Thoracic aorta (tissue), 2 donors: ENCODE results near the gene OR2AT4. TPM values are rescaled to one million over a fixed set of nuclear protein-coding genes. Genes with fewer than 3 reads are reported as not detected.
"Not testable (repeated sequence)": the region's sequence is repeated elsewhere in the genome, so short reads cannot be mapped to it uniquely, and the experiment has no call there.

Experiments
- ATAC-seq: fragments of 150-250 bp; one replicate; pipeline ENCODE4 v1.8.0; 2017; ENCODE audit warnings: low read depth; ENCODE audit not compliant: insufficient number of reproducible peaks, low FRiP score
- DNase-seq: peaks from one replicate; pipeline ENCODE4 v3.0.0-alpha.2; 2020; ENCODE audit warnings: low spot score
- H3K27ac ChIP-seq, 2 donors: fragments of 200-600 bp; sonication (generic); 1 replicate in 1 of 2; 2 replicates in 1 of 2; pipeline ENCODE4 v1.5.1; 2016; ENCODE audit warnings: mild to moderate bottlenecking in 2 of 2, moderate library complexity in 2 of 2
- H3K27me3 ChIP-seq: fragments of 200-600 bp; sonication (generic); replicated peaks from 2 replicates; pipeline ENCODE4 v1.6.0; 2016; ENCODE audit warnings: mild to moderate bottlenecking; ENCODE audit not compliant: insufficient read depth
- H3K36me3 ChIP-seq: fragments of 200-600 bp; sonication (generic); one replicate; pipeline ENCODE4 v1.5.1; 2016
- H3K4me1 ChIP-seq, 2 donors: fragments of 200-600 bp; sonication (generic); 1 replicate in 1 of 2; 2 replicates in 1 of 2; pipeline versions ENCODE4 v1.5.1 to v1.6.0; 2016; ENCODE audit warnings: low read depth in 2 of 2, mild to moderate bottlenecking in 1 of 2; ENCODE audit not compliant: control insufficient read depth in 1 of 2
- H3K4me3 ChIP-seq: fragments of 200-600 bp; sonication (generic); 2 replicates; pipeline ENCODE4 v1.5.1; 2016; ENCODE audit warnings: mild to moderate bottlenecking
- H3K9me3 ChIP-seq: fragments of 200-600 bp; sonication (generic); 2 replicates; pipeline ENCODE4 v1.5.1; 2016
- total RNA-seq, 2 donors: library from RNA; depleted of rRNA; stranded (reverse); fragments of >200 nt; gene quantifications; one replicate each; pipeline versions ENCODE4 v1.1.0 to v1.2.3, GENCODE V29; 2016
- TF ChIP-seq, protein P1 (sequence below): fragments of 200-600 bp; sonication (generic); IDR thresholded peaks from one replicate; pipeline ENCODE4 v1.5.1; 2019; ENCODE audit warnings: antibody characterized with exemption

Gene OR2AT4
- total RNA-seq, 2 donors from 2014 or later: not detected

- not testable (repeated sequence) for H3K9me3 ChIP-seq, DNase-seq, ATAC-seq, H3K36me3 ChIP-seq, H3K4me1 ChIP-seq, H3K27ac ChIP-seq, H3K4me3 ChIP-seq, H3K27me3 ChIP-seq
Measured at GRCh38 chr11:75044381-75045170, 52.1 kb downstream of the OR2AT4 start.

- not testable (repeated sequence) for H3K27me3 ChIP-seq, ATAC-seq, H3K36me3 ChIP-seq, H3K4me3 ChIP-seq, H3K9me3 ChIP-seq, H3K4me1 ChIP-seq, DNase-seq, H3K27ac ChIP-seq
Measured at GRCh38 chr11:75041821-75042220, 54.9 kb downstream of the OR2AT4 start.

DNA sequence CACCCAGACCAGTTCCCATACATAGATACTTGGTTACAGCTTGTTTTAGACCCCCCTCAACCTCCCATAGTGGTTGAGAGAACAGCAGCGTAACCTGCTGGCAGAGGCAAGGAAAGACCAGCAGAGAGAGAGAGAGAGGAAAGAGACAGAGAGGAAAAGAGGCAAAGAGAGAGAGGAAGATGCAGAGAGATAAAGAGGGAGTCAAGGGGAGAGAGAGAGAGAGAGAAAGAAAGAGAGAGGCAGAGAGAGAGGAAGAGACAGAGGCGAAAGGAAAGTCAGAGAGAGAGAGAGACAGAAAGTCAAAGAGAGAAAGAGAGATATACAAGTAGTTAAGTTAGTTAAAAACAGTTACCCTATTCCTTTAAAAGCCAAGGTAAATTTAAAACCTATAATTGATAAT, 55.4 kb downstream of the OR2AT4 start:
- no peak for ATAC-seq
- Histone ChIP-seq H3K36me3 (no peaks in the 10 kb centered on the region), H3K9me3 (no peaks in the 10 kb centered on the region), H3K4me3 (no peak overlapping the region), H3K4me1 (no peaks in the 10 kb centered on the region), H3K27me3 (no peaks in the 10 kb centered on the region), H3K27ac (no peak overlapping the region)
- TF ChIP-seq, protein P1, sequence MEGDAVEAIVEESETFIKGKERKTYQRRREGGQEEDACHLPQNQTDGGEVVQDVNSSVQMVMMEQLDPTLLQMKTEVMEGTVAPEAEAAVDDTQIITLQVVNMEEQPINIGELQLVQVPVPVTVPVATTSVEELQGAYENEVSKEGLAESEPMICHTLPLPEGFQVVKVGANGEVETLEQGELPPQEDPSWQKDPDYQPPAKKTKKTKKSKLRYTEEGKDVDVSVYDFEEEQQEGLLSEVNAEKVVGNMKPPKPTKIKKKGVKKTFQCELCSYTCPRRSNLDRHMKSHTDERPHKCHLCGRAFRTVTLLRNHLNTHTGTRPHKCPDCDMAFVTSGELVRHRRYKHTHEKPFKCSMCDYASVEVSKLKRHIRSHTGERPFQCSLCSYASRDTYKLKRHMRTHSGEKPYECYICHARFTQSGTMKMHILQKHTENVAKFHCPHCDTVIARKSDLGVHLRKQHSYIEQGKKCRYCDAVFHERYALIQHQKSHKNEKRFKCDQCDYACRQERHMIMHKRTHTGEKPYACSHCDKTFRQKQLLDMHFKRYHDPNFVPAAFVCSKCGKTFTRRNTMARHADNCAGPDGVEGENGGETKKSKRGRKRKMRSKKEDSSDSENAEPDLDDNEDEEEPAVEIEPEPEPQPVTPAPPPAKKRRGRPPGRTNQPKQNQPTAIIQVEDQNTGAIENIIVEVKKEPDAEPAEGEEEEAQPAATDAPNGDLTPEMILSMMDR: no peak
- no peak for DNase-seq

DNA sequence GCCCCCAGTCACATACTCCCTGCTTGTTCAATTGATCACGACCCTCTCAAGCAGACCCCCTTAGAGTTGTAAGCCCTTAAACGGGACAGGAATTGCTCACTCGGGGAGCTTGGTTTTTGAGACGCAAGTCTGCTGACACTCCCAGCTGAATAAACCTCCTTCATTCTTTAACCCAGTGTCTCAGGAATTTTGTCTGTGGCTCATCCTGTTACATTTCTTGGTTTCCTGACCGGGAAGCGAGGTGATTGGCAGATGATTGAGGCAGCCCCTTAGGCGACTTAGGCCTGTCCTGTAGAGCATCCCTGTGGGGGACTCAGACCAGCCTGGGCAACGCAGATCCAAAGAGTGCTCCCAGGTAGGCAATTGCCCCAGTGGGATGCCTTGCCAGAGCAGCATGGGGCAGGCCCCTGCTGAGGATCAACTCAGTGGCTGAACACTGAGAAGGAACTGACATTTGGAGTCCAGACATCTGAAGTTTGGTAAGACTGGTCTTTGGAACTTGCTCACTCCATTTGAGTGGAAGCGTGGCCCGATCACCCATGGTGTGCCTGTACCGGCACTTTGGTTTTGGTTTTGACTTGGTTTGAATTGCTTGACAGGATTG, 56.4 kb downstream of the OR2AT4 start:
- H3K27me3 ChIP-seq: no peaks in the 10 kb centered on the region
- no peaks in the 10 kb centered on the region for H3K4me1 ChIP-seq
- DNase-seq (no peak), ATAC-seq (no peak)
- H3K36me3 ChIP-seq: no peaks in the 10 kb centered on the region
- no peak overlapping the region for H3K27ac ChIP-seq
- no peaks in the 10 kb centered on the region for H3K9me3 ChIP-seq
- TF ChIP-seq, protein P1: no peak
- H3K4me3 ChIP-seq: no peak overlapping the region

- Histone ChIP-seq H3K27me3 (no peaks in the 10 kb centered on the region), H3K27ac (no peak overlapping the region), H3K4me1 (no peaks in the 10 kb centered on the region), H3K9me3 (no peaks in the 10 kb centered on the region), H3K4me3 (no peak overlapping the region), H3K36me3 (no peaks in the 10 kb centered on the region)
- TF ChIP-seq, protein P1: no peak
- no peak for DNase-seq
- ATAC-seq: no peak
Measured at GRCh38 chr11:75035911-75036565, 60.6 kb downstream of the OR2AT4 start.

GRCh38 chr11:75035256-75035655, 61.4 kb downstream of the OR2AT4 start:
- DNase-seq (no peak), ATAC-seq (no peak)
- Histone ChIP-seq H3K36me3 (no peaks in the 10 kb centered on the region), H3K9me3 (no peaks in the 10 kb centered on the region), H3K4me1 (no peaks in the 10 kb centered on the region), H3K27me3 (no peaks in the 10 kb centered on the region), H3K27ac (no peak overlapping the region), H3K4me3 (no peak overlapping the region)
- TF ChIP-seq, protein P1: no peak
